Heart left ventricle (tissue), 16 donors: Measurements from ENCODE around the gene SLC22A23. TPM values are rescaled to one million over a fixed set of nuclear protein-coding genes. Genes with fewer than 3 reads are reported as not detected.

Source experiments
- ATAC-seq, 4 donors: fragments of 200-7000 bp; cut with Tn5 transposase; one replicate each; pipeline ENCODE4 v1.9.1; 2020 to 2022; ENCODE audit warnings: moderate library complexity in 4 of 4, mild to moderate bottlenecking in 3 of 4, moderate number of reproducible peaks in 1 of 4
- DNase-seq, 5 donors: peaks; one replicate each; pipeline ENCODE4 v3.0.0-alpha.2; 2020
- H3K27ac ChIP-seq, 12 donors: fragments of 200-600 bp; sonication (generic) in 4 of 12; one replicate each; pipeline versions ENCODE4 v1.5.0 to v1.8.0; 2016 to 2022; ENCODE audit warnings: mild to moderate bottlenecking in 2 of 12
- H3K27me3 ChIP-seq, 9 donors: fragments of 200-600 bp; sonication (generic) in 2 of 9; one replicate each; pipeline versions ENCODE4 v1.5.1 to v1.8.0; 2016 to 2022; ENCODE audit warnings: mild to moderate bottlenecking in 3 of 9
- H3K36me3 ChIP-seq, 9 donors: fragments of 200-600 bp; sonication (generic) in 2 of 9; one replicate each; pipeline versions ENCODE4 v1.5.0 to v1.8.0; 2018 to 2022; ENCODE audit warnings: mild to moderate bottlenecking in 2 of 9
- H3K4me1 ChIP-seq, 12 donors: fragments of 200-600 bp; sonication (generic) in 4 of 12; one replicate each; pipeline versions ENCODE4 v1.5.0 to v1.8.0; 2016 to 2022; ENCODE audit warnings: mild to moderate bottlenecking in 3 of 12
- H3K4me3 ChIP-seq, 12 donors: fragments of 200-600 bp; sonication (generic) in 4 of 12; one replicate each; pipeline versions ENCODE4 v1.5.0 to v1.8.0; 2017 to 2022; ENCODE audit warnings: mild to moderate bottlenecking in 9 of 12, moderate library complexity in 4 of 12
- H3K9me3 ChIP-seq, 12 donors: fragments of 200-600 bp; sonication (generic) in 4 of 12; one replicate each; pipeline versions ENCODE4 v1.5.0 to v1.8.0; 2016 to 2022; ENCODE audit warnings: mild to moderate bottlenecking in 1 of 12
- CTCF ChIP-seq, 12 donors: fragments of 200-600 bp; sonication (generic) in 4 of 12; IDR thresholded peaks; one replicate each; pipeline versions ENCODE4 v1.5.0 to v1.8.0; 2018 to 2022; ENCODE audit warnings: antibody characterized with exemption in 12 of 12, mild to moderate bottlenecking in 5 of 12
- POLR2A ChIP-seq, 2 donors: fragments of 450-650 bp; IDR thresholded peaks; one replicate each; pipeline ENCODE4 v1.6.1; 2017; ENCODE audit warnings: antibody characterized with exemption in 2 of 2, mild to moderate bottlenecking in 2 of 2, moderate library complexity in 2 of 2
- WGBS, 4 donors: extraction: QIAGEN DNeasy Blood & Tissue Kit in 2 of 4; methylation state at CpG; one replicate each; pipeline versions ENCODE4 v1.1.5 to v1.1.7; 2013 to 2018; 5-methylcytosine and 5-hydroxymethylcytosine counted together
- intact Hi-C, 10 donors: fragments of 100-400 bp; cut with DNase I; formaldehyde crosslinking; loops; one replicate each; pipeline versions ENCODE4 v1.11.1 to v1.14.2; 2022
- polyA plus RNA-seq, 2 donors: library from polyadenylated mRNA; stranded (reverse); fragments of 200-250 nt; gene quantifications; one replicate each; pipeline ENCODE4 v1.2.3, GENCODE V29; 2013
- total RNA-seq, 9 donors: library from RNA; depleted of rRNA in 2 of 9; stranded (reverse); fragments of >200 nt in 2 of 9; fragmentation: NEBNext Ultra II Directional in 3 of 9; extraction: Animal tissue kit (Norgen Biotek cat#: 25700) in 3 of 9; gene quantifications; one replicate each; pipeline versions ENCODE4 v1.1.0 to v1.2.4, GENCODE V29; 2016 to 2023
- donor health status: ischemic (EF 13 %, LVEDD 7.1; RV severe dilation, severe dysfunction).
- donor health status: healthy with polysubstance abuse.
- donor health status: DM: no; HTN: yes; CAD: no.
- donor health status: DM: no; HTN: no; CAD: no.
- donor health status: ischemic (EF 25% LVEDD 6.9; RV normal size, moderate dysfunction).
- donor health status: ischemic (EF 25% LVEDD 5.7; RV mildly dilated, moderate dysfunction).
- donor health status: healthy.
- donor health status: DM: yes; HTN: yes; CAD: no.
- donor health status: ischemic (EF 35%, LVEDD 5.7; RV mildly dilated, moderate dysfunction).
- donor health status: nonischemic (EF 11% LVEDD 7.7; RV severe dilation, severe dysfunction).
- donor health status: DM: yes; HTN: yes; CAD: no.
- donor health status: PGD.
- donor health status: ischemic (EF 29% LVEDD 5.4; RV normal size, mild dysfunction).
- donor health status: nonischemic (EF 23%, LVEDD 6.1; RV moderate dilation, normal function).

Gene SLC22A23
- total and polyA plus RNA-seq, 11 donors: 2.9 to 12.4 (median 5.2) TPM

- intact Hi-C loops: loop anchor here in 4 of 10 donors (2.0 to 5.0 kb wide), 4 partner anchors 68 to 94 kb away; partner anchors contain the start of gene TUBB2A (in 2 of the 4)
- ATAC-seq (no peak), DNase-seq (no peak)
- 3 to 6% (median 4%) methylated on average over 11 of the region's 11 CpGs for WGBS, 4 donors
- TF ChIP-seq CTCF (IDR thresholded peaks at IDR 0.05) (no peak), POLR2A (IDR thresholded peaks at IDR 0.05) (no peak)
- Histone ChIP-seq H3K27me3 (peaks cover 22 to 88% (median 62%) of the 10 kb centered on the region in 9 donors), H3K27ac (peak overlapping the region; percentile 42 to 81 (median 69)), H3K9me3 (no peaks in the 10 kb centered on the region), H3K4me3 (peak overlapping the region; percentile 16 to 78 (median 64)), H3K4me1 (peaks cover 2 to 56% (median 38%) of the 10 kb centered on the region in 12 donors), H3K36me3 (no peaks in the 10 kb centered on the region)
These were observed 226.0 kb downstream of the SLC22A23 start for GRCh38 chr6:3230900-3231246.

- H3K27me3 ChIP-seq: peaks cover 22 to 91% (median 60%) of the 10 kb centered on the region in 9 donors
- 34 to 48% (median 40%) methylated on average over 11 of the region's 11 CpGs for WGBS, 4 donors
- H3K4me3 ChIP-seq: peak overlapping the region in 7 of 12 donors; percentile 59 to 78 (median 66)
- TF ChIP-seq POLR2A (IDR thresholded peaks at IDR 0.05) (no peak), CTCF (IDR thresholded peaks at IDR 0.05) (no peak)
- no peak overlapping the region for H3K27ac ChIP-seq
- H3K9me3 ChIP-seq: no peaks in the 10 kb centered on the region
- intact Hi-C loops: loop anchor here in 4 of 10 donors (2.0 to 5.0 kb wide), 4 partner anchors 68 to 93 kb away; partner anchors contain the start of gene TUBB2A (in 2 of the 4)
- no peaks in the 10 kb centered on the region for H3K36me3 ChIP-seq
- DNase-seq: no peak
- ATAC-seq: no peak
- peaks cover 2 to 56% (median 38%) of the 10 kb centered on the region in 12 donors for H3K4me1 ChIP-seq
These were observed 226.5 kb downstream of the SLC22A23 start for GRCh38 chr6:3230256-3230882.

- intact Hi-C loops: loop anchor here in 4 of 10 donors (2.0 to 5.0 kb wide), 4 partner anchors 67 to 92 kb away; partner anchors contain the start of gene TUBB2A (in 2 of the 4)
- no peak for DNase-seq
- peaks cover 22 to 91% (median 56%) of the 10 kb centered on the region in 9 donors for H3K27me3 ChIP-seq
- H3K4me1 ChIP-seq: peaks cover 2 to 56% (median 38%) of the 10 kb centered on the region in 12 donors
- H3K4me3 ChIP-seq: peak overlapping the region in 10 of 12 donors; percentile 0 to 59 (median 52)
- H3K27ac ChIP-seq: no peak overlapping the region
- H3K9me3 ChIP-seq: no peaks in the 10 kb centered on the region
- TF ChIP-seq POLR2A (IDR thresholded peaks at IDR 0.05) (no peak), CTCF (IDR thresholded peaks at IDR 0.05) (no peak)
- no peak for ATAC-seq
- WGBS, 4 donors: 4 to 13% (median 8%) methylated on average over 11 to 28 of the region's 28 CpGs
- H3K36me3 ChIP-seq: no peaks in the 10 kb centered on the region
These were observed 227.2 kb downstream of the SLC22A23 start for GRCh38 chr6:3229566-3230178.
